Endothelial cell of umbilical vein (primary cell): ENCODE measurements around the gene LRP1-AS.

Experiments used
- EZH2 ChIP-seq: IDR thresholded peaks from 2 replicates; pipeline ENCODE4 v1.6.1; 2012; ENCODE audit warnings: borderline replicate concordance, low read depth, mild to moderate bottlenecking, moderate library complexity, low read length, inconsistent platforms; ENCODE audit not compliant: severe bottlenecking
- FOS ChIP-seq: IDR thresholded peaks from 2 replicates; pipeline ENCODE4 v1.6.1; 2011; ENCODE audit warnings: mild to moderate bottlenecking, low read length, moderate library complexity, borderline replicate concordance; ENCODE audit not compliant: insufficient read depth
- GATA2 ChIP-seq: IDR thresholded peaks from 2 replicates; pipeline ENCODE4 v1.7.0; 2011; ENCODE audit warnings: low read depth, mild to moderate bottlenecking, moderate library complexity, mixed read lengths, low read length; ENCODE audit not compliant: insufficient read length, insufficient read depth
- JUN ChIP-seq: IDR thresholded peaks from 2 replicates; pipeline ENCODE4 v1.6.1; 2011; ENCODE audit warnings: borderline replicate concordance, low read depth; ENCODE audit not compliant: insufficient read length, insufficient read depth
- MYC ChIP-seq: IDR thresholded peaks from one replicate; pipeline ENCODE4 v1.6.1; 2011; ENCODE audit warnings: mild to moderate bottlenecking, low read depth, low read length
- POLR2A ChIP-seq: IDR thresholded peaks from 2 replicates; pipeline ENCODE4 v1.6.1; 2012; ENCODE audit warnings: low read depth, mild to moderate bottlenecking, control low read depth, low read length
- POLR2AphosphoS5 ChIP-seq: IDR thresholded peaks from 2 replicates; pipeline ENCODE4 v1.6.1; 2012; ENCODE audit warnings: low read depth, mild to moderate bottlenecking, control low read depth, low read length, moderate library complexity; ENCODE audit not compliant: insufficient read depth
- TF ChIP-seq, protein P1 (sequence below), 2 donors: IDR thresholded peaks; 1 replicate in 1 of 2; 2 replicates in 1 of 2; pipeline ENCODE4 v1.5.1; 2011; ENCODE audit warnings: low read length in 2 of 2, mild to moderate bottlenecking in 2 of 2, moderate library complexity in 2 of 2, control low read depth in 1 of 2, inconsistent platforms in 1 of 2, low read depth in 1 of 2; ENCODE audit not compliant: insufficient read depth in 1 of 2; ENCODE audit errors: extremely low read depth in 1 of 2
- TF ChIP-seq, protein P2 (sequence below): IDR thresholded peaks from 2 replicates; pipeline ENCODE4 v1.6.1; 2011; ENCODE audit not compliant: insufficient read depth, insufficient read length

DNA sequence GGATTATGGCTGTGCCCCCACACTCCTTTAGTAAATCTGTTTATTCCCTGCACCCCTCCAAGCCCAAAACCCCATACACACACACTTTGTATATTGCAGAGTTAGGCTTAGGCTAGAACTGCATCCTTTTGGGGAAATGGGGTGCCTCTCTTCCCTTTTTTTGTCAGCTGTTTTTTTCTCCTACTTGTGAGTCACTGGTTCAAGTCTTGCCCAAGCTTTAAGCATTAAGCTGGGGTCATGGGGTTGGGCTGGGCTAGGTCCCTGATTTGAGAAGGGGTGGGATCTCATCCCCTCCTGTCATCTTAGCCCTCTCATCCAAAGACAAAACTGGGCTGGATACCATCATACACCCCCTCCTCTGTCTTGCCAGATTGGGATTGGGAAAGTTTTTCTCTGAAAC, 17.5 kb downstream of the LRP1-AS start:
- TF ChIP-seq, protein P1, sequence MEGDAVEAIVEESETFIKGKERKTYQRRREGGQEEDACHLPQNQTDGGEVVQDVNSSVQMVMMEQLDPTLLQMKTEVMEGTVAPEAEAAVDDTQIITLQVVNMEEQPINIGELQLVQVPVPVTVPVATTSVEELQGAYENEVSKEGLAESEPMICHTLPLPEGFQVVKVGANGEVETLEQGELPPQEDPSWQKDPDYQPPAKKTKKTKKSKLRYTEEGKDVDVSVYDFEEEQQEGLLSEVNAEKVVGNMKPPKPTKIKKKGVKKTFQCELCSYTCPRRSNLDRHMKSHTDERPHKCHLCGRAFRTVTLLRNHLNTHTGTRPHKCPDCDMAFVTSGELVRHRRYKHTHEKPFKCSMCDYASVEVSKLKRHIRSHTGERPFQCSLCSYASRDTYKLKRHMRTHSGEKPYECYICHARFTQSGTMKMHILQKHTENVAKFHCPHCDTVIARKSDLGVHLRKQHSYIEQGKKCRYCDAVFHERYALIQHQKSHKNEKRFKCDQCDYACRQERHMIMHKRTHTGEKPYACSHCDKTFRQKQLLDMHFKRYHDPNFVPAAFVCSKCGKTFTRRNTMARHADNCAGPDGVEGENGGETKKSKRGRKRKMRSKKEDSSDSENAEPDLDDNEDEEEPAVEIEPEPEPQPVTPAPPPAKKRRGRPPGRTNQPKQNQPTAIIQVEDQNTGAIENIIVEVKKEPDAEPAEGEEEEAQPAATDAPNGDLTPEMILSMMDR (IDR thresholded peaks at IDR 0.05; ENCODE audit: extremely low read depth in 1 of 2, insufficient read depth in 1 of 2, low read depth in 1 of 2, low read length in 2 of 2) = no peak
- TF ChIP-seq EZH2 (no peak), POLR2AphosphoS5 (no peak), POLR2A (no peak), GATA2 (no peak), FOS (no peak), JUN (no peak), MYC (no peak)
- TF ChIP-seq, protein P2, sequence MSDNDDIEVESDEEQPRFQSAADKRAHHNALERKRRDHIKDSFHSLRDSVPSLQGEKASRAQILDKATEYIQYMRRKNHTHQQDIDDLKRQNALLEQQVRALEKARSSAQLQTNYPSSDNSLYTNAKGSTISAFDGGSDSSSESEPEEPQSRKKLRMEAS = no peak
